Peyer's patch (tissue), 4 donors: ENCODE results near the gene KCNIP3. TPM values are rescaled to one million over a fixed set of nuclear protein-coding genes. Genes with fewer than 3 reads are reported as not detected.

Source experiments
- DNase-seq, 3 donors: peaks; one replicate each; pipeline ENCODE4 v3.0.0-alpha.2; 2017 to 2019
- H3K27ac ChIP-seq, 4 donors: fragments of 200-600 bp; sonication (generic); one replicate each; pipeline ENCODE4 v1.5.1; 2016 to 2019
- H3K27me3 ChIP-seq, 2 donors: fragments of 200-600 bp; sonication (generic); one replicate each; pipeline ENCODE4 v1.5.1; 2019
- H3K36me3 ChIP-seq, 3 donors: fragments of 200-600 bp; sonication (generic); one replicate each; pipeline ENCODE4 v1.5.1; 2016 to 2019
- H3K4me1 ChIP-seq, 4 donors: fragments of 200-600 bp; sonication (generic); one replicate each; pipeline ENCODE4 v1.5.1; 2016 to 2019
- H3K4me3 ChIP-seq, 4 donors: fragments of 200-600 bp; sonication (generic); 1 replicate in 3 of 4; 2 replicates in 1 of 4; pipeline ENCODE4 v1.5.1; 2016 to 2019; ENCODE audit warnings: mild to moderate bottlenecking in 1 of 4
- H3K9me3 ChIP-seq, 4 donors: fragments of 200-600 bp; sonication (generic); one replicate each; pipeline ENCODE4 v1.5.1; 2016 to 2019; ENCODE audit warnings: mild to moderate bottlenecking in 1 of 4
- POLR2A ChIP-seq, 2 donors: fragments of 450-650 bp; IDR thresholded peaks; one replicate each; pipeline ENCODE4 v1.5.1; 2017; ENCODE audit warnings: antibody characterized with exemption in 2 of 2, mild to moderate bottlenecking in 2 of 2, moderate library complexity in 2 of 2
- total RNA-seq, 4 donors: library from RNA; depleted of rRNA; stranded (reverse); fragments of >200 nt; gene quantifications; one replicate each; pipeline ENCODE4 v1.1.0, GENCODE V29; 2016
- TF ChIP-seq, protein P1 (sequence below), 6 experiments: fragments of 450-650 bp in 4 of 6; fragments of 200-600 bp in 2 of 6; sonication (generic) in 1 of 6; IDR thresholded peaks; one replicate each; pipeline ENCODE4 v1.5.1; 2017 to 2019; ENCODE audit warnings: antibody characterized with exemption in 6 of 6, mild to moderate bottlenecking in 3 of 6, moderate library complexity in 1 of 6

Gene KCNIP3
- total RNA-seq, 4 donors from 2014 or later, result 4.9 to 11.4 (median 7.2) TPM

DNA sequence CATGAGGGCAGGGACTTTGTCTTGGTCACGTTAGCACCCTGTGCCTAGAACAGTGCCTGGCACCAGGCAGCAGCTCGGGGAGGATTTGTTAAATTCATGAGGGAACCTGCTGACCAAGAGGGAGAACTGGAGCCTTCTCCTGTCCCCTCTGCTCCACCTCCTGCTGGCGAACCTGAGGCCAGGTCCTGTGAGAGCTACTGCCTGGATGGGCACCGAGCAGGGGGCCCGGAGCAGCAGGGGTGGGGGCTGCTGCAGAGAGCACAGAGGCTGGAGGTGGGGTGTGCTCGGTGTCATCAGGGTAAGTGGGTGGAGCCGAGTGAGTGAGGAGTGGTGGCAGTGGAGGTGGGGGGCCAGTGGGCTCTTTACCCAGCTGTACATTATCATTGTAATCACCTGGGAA lies 53.2 kb downstream of the KCNIP3 start:
- TF ChIP-seq, protein P1, sequence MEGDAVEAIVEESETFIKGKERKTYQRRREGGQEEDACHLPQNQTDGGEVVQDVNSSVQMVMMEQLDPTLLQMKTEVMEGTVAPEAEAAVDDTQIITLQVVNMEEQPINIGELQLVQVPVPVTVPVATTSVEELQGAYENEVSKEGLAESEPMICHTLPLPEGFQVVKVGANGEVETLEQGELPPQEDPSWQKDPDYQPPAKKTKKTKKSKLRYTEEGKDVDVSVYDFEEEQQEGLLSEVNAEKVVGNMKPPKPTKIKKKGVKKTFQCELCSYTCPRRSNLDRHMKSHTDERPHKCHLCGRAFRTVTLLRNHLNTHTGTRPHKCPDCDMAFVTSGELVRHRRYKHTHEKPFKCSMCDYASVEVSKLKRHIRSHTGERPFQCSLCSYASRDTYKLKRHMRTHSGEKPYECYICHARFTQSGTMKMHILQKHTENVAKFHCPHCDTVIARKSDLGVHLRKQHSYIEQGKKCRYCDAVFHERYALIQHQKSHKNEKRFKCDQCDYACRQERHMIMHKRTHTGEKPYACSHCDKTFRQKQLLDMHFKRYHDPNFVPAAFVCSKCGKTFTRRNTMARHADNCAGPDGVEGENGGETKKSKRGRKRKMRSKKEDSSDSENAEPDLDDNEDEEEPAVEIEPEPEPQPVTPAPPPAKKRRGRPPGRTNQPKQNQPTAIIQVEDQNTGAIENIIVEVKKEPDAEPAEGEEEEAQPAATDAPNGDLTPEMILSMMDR (IDR thresholded peaks at IDR 0.05), result no peak
- TF ChIP-seq POLR2A (IDR thresholded peaks at IDR 0.05), result no peak
- Histone ChIP-seq H3K27me3 (no peaks in the 10 kb centered on the region), H3K36me3 (no peaks in the 10 kb centered on the region), H3K4me1 (peaks cover 0 to 10% (median 4%) of the 10 kb centered on the region in 4 donors), H3K4me3 (no peak overlapping the region), H3K27ac (no peak overlapping the region), H3K9me3 (no peaks in the 10 kb centered on the region)
- DNase-seq, result peak in 2 of 3 donors; percentile 17 to 36

GRCh38 chr2:95350774-95351597 lies 53.8 kb downstream of the KCNIP3 start:
- Histone ChIP-seq H3K4me3 (no peak overlapping the region), H3K36me3 (no peaks in the 10 kb centered on the region), H3K9me3 (no peaks in the 10 kb centered on the region), H3K4me1 (peaks cover 0 to 4% (median under 1%) of the 10 kb centered on the region in 4 donors), H3K27ac (no peak overlapping the region), H3K27me3 (no peaks in the 10 kb centered on the region)
- TF ChIP-seq, protein P1 (IDR thresholded peaks at IDR 0.05), result no peak
- no peak for TF ChIP-seq POLR2A (IDR thresholded peaks at IDR 0.05)
- DNase-seq, result peak in 2 of 3 donors; percentile 27 to 40

DNA sequence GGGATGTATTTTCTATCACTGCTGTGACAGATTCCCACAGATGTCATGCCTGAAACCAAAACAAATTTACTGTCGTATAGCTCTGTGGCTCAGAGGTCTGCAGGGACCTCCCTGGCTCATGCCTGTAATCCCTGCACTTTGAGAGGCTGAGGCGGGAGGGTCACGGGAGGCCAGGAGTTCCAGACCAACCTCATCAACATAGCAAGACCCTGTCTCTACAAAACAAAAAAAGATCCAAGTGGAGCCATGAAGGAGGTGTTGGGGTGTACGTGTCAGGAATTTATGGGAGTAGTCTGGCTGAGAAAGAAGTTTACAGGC lies 54.4 kb downstream of the KCNIP3 start:
- Histone ChIP-seq H3K9me3 (no peaks in the 10 kb centered on the region), H3K27ac (no peak overlapping the region), H3K36me3 (no peaks in the 10 kb centered on the region), H3K4me3 (no peak overlapping the region), H3K27me3 (no peaks in the 10 kb centered on the region), H3K4me1 (no peaks in the 10 kb centered on the region)
- DNase-seq, result peak in 1 of 3 donors; percentile 14
- no peak for TF ChIP-seq POLR2A (IDR thresholded peaks at IDR 0.05)
- TF ChIP-seq, protein P1 (IDR thresholded peaks at IDR 0.05), result no peak

DNA sequence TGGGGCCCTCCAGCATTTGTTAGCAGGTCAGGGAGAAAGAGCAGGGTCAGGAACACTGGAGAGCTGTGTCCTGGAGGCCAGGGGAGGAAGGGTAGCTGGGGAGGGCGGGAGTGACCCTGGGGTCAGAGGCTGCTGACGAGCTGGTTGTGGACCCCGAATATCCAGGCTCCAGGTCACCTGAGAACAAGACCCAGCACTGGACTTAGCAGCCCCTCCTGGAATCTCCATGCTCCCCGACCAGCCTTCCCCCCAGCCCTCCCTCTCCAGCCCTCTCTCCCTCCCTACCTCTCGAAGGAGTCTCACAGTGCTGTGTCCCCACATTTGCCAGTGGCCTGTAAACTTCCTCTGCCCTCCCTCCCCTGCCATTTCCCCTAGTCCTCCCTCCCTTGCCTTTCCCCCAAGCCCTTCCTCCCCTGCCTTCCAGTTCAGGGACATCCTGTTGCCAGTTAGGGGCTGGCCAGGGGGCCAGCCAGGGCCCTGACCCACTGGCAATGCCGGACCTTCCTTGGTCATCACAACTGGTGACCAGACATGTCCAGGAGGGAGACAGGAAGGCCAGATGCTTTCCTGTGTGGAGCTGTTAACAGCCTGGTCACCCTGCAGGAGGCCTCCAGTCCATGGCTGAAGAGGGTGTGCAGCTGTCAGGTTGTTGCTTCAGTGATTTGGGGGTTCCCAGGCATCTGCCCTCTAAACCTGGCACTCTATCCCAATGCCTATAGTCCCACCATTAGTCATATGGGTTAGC lies 55.3 kb downstream of the KCNIP3 start:
- Histone ChIP-seq H3K27me3 (no peaks in the 10 kb centered on the region), H3K4me1 (no peaks in the 10 kb centered on the region), H3K9me3 (no peaks in the 10 kb centered on the region), H3K36me3 (no peaks in the 10 kb centered on the region), H3K4me3 (no peak overlapping the region), H3K27ac (no peak overlapping the region)
- peak in 2 of 3 donors; percentile 23 to 24 for DNase-seq
- TF ChIP-seq, protein P1 (IDR thresholded peaks at IDR 0.05), result no peak
- TF ChIP-seq POLR2A (IDR thresholded peaks at IDR 0.05), result no peak

DNA sequence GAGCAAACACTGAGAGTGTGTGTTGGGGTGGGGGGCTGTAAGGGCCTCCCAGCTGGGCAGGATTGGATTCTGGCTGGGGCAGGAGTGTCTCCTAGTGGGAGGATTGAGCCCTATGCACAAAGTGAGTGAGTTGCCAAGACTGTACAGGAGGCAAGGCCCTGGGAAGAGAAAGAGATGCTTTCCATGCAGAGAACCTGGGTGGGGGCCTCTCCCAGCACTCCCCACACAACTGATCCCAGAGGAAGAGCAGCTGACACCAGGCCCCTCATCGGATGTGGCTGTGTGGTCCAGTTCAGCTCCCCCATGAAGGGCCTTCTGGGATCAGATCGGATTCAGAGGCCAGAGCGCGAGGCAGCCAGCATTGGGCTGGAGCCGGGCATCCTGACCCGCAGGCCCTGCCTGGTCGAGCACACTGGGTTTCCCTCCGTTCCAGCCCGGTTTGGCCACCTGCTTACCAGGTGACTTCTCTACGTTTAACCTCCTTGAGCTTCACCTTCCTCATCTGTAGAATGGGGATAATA lies 56.0 kb downstream of the KCNIP3 start:
- Histone ChIP-seq H3K4me1 (no peaks in the 10 kb centered on the region), H3K27me3 (no peaks in the 10 kb centered on the region), H3K9me3 (no peaks in the 10 kb centered on the region), H3K4me3 (no peak overlapping the region), H3K36me3 (no peaks in the 10 kb centered on the region), H3K27ac (no peak overlapping the region)
- peak in 2 of 3 donors; percentile 24 to 34 for DNase-seq
- TF ChIP-seq, protein P1 (IDR thresholded peaks at IDR 0.05), result no peak
- TF ChIP-seq POLR2A (IDR thresholded peaks at IDR 0.05), result no peak
